ENCODE results near the gene DGKI.

- no peak for TF ChIP-seq CTCF (IDR thresholded peaks at IDR 0.05 in 8 of 11, conservative IDR thresholded peaks at IDR 0.05 in 3 of 11)
- TF ChIP-seq POLR2A (IDR thresholded peaks at IDR 0.05) = no peak
These were observed 392.0 kb downstream of the DGKI start for GRCh38 chr7:137454767-137455166.

Measured in spleen (tissue), 7 donors.